Ovary (tissue), 9 donors: Measurements from ENCODE around the gene CTNNBIP1. TPM values are rescaled to one million over a fixed set of nuclear protein-coding genes. Genes with fewer than 3 reads are reported as not detected.

ENCODE experiments used
- DNase-seq, 5 donors: peaks; one replicate each; pipeline ENCODE4 v3.0.0-alpha.2; 2019 to 2020
- H3K27ac ChIP-seq, 2 donors: fragments of 200-600 bp; one replicate each; pipeline versions ENCODE4 v1.5.1 to v1.8.0; 2019 to 2022
- H3K27me3 ChIP-seq: fragments of 200-600 bp; one replicate; pipeline ENCODE4 v1.8.0; 2022
- H3K36me3 ChIP-seq: fragments of 200-600 bp; sonication (generic); one replicate; pipeline ENCODE4 v1.5.1; 2019
- H3K4me1 ChIP-seq: one replicate; pipeline ENCODE4 v1.8.1; 2013; ENCODE audit warnings: mild to moderate bottlenecking, moderate library complexity; ENCODE audit not compliant: insufficient read depth
- H3K4me3 ChIP-seq: fragments of 200-600 bp; sonication (generic); one replicate; pipeline ENCODE4 v1.5.1; 2017
- H3K9me3 ChIP-seq, 2 donors: fragments of 200-600 bp in 1 of 2; sonication (generic) in 1 of 2; one replicate each; pipeline versions ENCODE4 v1.5.1 to v1.8.1; 2013 to 2019; ENCODE audit warnings: mild to moderate bottlenecking in 1 of 2, moderate library complexity in 1 of 2
- EP300 ChIP-seq: sonication (generic); formaldehyde crosslinking; IDR thresholded peaks from one replicate; pipeline ENCODE4 v1.6.1; 2017; ENCODE audit warnings: antibody characterized with exemption
- POLR2A ChIP-seq: fragments of 450-650 bp; IDR thresholded peaks from one replicate; pipeline ENCODE4 v1.6.1; 2017; ENCODE audit warnings: antibody characterized with exemption, mild to moderate bottlenecking, moderate library complexity
- WGBS, 3 donors: extraction: QIAGEN DNeasy Blood & Tissue Kit in 1 of 3; methylation state at CpG; one replicate each; pipeline versions ENCODE4 v1.1.5 to v1.1.7; 2013 to 2017; 5-methylcytosine and 5-hydroxymethylcytosine counted together
- intact Hi-C, 4 donors: fragments of 100-400 bp; cut with DNase I; formaldehyde crosslinking; loops; one replicate each; pipeline versions ENCODE4 v1.11.0 to v1.15.1; 2022 to 2023
- polyA plus RNA-seq, 2 donors: library from polyadenylated mRNA; stranded (reverse); fragments of 200-250 nt in 1 of 2; fragments of 350-450 nt in 1 of 2; fragmentation: Illumina TruSeq in 1 of 2; extraction: RNeasy Lipid Tissue Mini Kit (QIAGEN cat#74804) in 1 of 2; gene quantifications; one replicate each; pipeline ENCODE4 v1.2.3, GENCODE V29; 2013 to 2014
- total RNA-seq, 7 donors: library from RNA; depleted of rRNA in 2 of 7; stranded (reverse); fragments of >200 nt in 2 of 7; fragmentation: NEBNext Ultra II Directional in 3 of 7; extraction: Animal tissue kit (Norgen Biotek cat#: 25700) in 3 of 7; gene quantifications; one replicate each; pipeline versions ENCODE4 v1.1.0 to v1.2.4, GENCODE V29; 2016 to 2023
- TF ChIP-seq, protein P1 (sequence below), 3 donors: fragments of 450-650 bp in 2 of 3; fragments of 200-600 bp in 1 of 3; IDR thresholded peaks; one replicate each; pipeline versions ENCODE4 v1.5.1 to v1.8.0; 2016 to 2022; ENCODE audit warnings: antibody characterized with exemption in 3 of 3, mild to moderate bottlenecking in 1 of 3
- donor health status: DM: no; HTN: no; CAD: no; lungs with moderate emphysema.
- donor health status: DM: no; HTN: no; CAD: no.
- donor health status: Bipolar disorder and iron deficiency.
- donor health status: DM: yes; HTN: yes; CAD: no.
- donor health status: DM: no; HTN: no; CAD: no.
- donor health status: DM: yes; HTN: yes; CAD: no.

CTNNBIP1 gene
- total and polyA plus RNA-seq, 9 donors = 10.4 to 28.5 (median 20.7) TPM

DNA sequence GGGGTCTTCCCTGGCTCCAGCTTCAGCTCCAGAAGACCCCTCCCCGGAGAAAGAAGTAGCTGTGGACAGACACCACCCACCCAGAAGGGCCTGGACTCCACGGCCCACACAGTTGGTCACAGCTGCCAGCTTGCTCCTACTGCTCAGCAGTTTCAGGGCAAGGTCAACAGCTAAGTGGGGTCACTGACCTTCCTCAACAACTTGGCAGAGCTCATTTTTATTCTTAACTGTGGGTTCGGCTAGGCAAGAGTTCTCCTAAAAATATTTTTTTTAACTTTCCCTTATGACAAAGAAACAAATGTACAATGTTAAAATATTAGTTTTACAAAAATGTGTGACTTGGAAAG lies 41.9 kb downstream of the CTNNBIP1 start:
- no peak for DNase-seq
- WGBS, 3 donors = 12 to 39% (median 17%) methylated on average over 3 of the region's 3 CpGs
- no peaks in the 10 kb centered on the region for H3K36me3 ChIP-seq

DNA sequence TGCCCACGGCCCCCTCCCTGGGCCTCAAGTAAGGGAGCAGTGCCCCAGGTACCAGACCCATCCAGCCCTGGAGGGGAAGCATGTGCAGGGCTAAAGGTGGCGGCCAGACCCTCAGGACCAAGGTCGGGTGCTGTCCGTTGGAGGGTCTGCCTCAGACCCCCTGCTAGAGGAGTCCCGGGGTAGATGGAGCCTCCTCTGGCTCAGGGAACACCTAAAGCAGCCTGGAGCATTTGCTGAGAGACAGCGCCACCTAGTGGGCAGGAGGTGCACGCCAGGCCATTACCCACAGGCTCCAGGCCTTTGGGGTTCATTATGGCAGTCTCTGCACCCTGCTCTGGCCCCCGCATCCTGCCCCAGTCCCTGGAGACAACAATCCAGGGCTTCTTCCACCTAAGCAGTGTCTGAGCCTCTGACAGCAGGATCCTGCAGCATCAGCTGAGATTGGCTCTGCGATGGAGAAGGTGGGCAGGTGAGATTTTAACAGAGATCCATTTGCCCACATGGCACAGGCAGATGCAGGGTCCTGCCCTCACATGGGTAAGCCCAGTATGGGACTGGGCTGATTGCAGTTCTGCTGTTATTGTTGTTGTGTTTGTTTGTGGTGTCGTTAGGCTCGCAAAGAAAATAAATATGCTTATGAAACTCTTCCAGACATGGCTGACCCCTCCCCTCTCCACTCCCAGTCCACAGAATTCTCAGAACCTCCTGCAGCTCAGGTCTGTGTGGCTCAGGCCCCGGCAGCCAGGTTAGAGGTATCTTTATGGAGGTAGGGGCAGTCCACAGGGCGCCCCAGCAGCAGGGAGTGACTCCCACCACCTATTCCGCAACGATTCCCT lies 42.4 kb downstream of the CTNNBIP1 start:
- peak; percentile 74 to 89 (median 87) for DNase-seq
- WGBS, 3 donors = 42 to 47% (median 44%) methylated on average over 15 of the region's 15 CpGs
- Histone ChIP-seq H3K27me3 (no peaks in the 10 kb centered on the region), H3K36me3 (no peaks in the 10 kb centered on the region), H3K4me3 (no peak overlapping the region), H3K9me3 (no peaks in the 10 kb centered on the region), H3K4me1 (peaks cover 8% of the 10 kb centered on the region), H3K27ac (no peak overlapping the region)
- TF ChIP-seq POLR2A = no peak
- TF ChIP-seq, protein P1, sequence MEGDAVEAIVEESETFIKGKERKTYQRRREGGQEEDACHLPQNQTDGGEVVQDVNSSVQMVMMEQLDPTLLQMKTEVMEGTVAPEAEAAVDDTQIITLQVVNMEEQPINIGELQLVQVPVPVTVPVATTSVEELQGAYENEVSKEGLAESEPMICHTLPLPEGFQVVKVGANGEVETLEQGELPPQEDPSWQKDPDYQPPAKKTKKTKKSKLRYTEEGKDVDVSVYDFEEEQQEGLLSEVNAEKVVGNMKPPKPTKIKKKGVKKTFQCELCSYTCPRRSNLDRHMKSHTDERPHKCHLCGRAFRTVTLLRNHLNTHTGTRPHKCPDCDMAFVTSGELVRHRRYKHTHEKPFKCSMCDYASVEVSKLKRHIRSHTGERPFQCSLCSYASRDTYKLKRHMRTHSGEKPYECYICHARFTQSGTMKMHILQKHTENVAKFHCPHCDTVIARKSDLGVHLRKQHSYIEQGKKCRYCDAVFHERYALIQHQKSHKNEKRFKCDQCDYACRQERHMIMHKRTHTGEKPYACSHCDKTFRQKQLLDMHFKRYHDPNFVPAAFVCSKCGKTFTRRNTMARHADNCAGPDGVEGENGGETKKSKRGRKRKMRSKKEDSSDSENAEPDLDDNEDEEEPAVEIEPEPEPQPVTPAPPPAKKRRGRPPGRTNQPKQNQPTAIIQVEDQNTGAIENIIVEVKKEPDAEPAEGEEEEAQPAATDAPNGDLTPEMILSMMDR (IDR thresholded peaks at IDR 0.05) = peak; percentile 93 to 95 (median 93)
- intact Hi-C loops = loop anchor here (1.0 to 10.0 kb wide), 7 partner anchors 83 to 243 kb away; no protein-coding TSS in a partner anchor

More for the DNA sequence above, 41.9 kb downstream of the CTNNBIP1 start:
- TF ChIP-seq, protein P1 (IDR thresholded peaks at IDR 0.05) = no peak
- TF ChIP-seq POLR2A (no peak), EP300 (no peak)
- intact Hi-C loops = loop anchor here in 3 of 4 donors (5.0 to 10.0 kb wide), 3 partner anchors 83 to 166 kb away; no protein-coding TSS in a partner anchor
- H3K27ac ChIP-seq = no peak overlapping the region
- H3K4me1 ChIP-seq = peaks cover 5% of the 10 kb centered on the region
- no peaks in the 10 kb centered on the region for H3K27me3 ChIP-seq
- no peak overlapping the region for H3K4me3 ChIP-seq
- H3K9me3 ChIP-seq = no peaks in the 10 kb centered on the region

DNA sequence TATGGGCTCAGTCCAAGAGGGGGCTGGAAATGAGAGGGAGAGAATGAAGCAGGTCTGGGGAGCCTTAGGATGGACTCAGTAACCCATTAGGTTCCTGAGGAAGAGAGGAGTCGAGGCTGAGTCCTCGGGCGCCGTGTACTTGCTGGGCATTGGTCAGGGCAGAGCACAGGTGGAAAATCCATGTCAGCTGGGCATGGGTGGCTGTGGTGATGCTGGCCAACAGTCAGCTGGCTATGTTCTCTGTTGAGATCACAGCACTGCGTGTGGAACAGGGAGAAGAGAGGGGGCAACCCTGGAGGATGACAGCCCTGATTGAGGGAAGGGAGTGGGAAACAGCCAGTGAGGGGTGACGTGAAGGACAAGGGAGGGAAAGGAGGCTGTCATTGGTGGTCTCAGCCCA lies 43.2 kb downstream of the CTNNBIP1 start:
- WGBS, 3 donors = 92 to 96% (median 95%) methylated on average over 6 of the region's 6 CpGs
- intact Hi-C loops = loop anchor here (1.0 to 10.0 kb wide), 7 partner anchors 82 to 242 kb away; no protein-coding TSS in a partner anchor
- Histone ChIP-seq H3K4me3 (no peak overlapping the region), H3K4me1 (peaks cover 9% of the 10 kb centered on the region), H3K36me3 (no peaks in the 10 kb centered on the region), H3K27me3 (no peaks in the 10 kb centered on the region), H3K27ac (no peak overlapping the region), H3K9me3 (no peaks in the 10 kb centered on the region)
- TF ChIP-seq, protein P1 (IDR thresholded peaks at IDR 0.05) = no peak
- TF ChIP-seq EP300 (no peak), POLR2A (no peak)
- DNase-seq = no peak

DNA sequence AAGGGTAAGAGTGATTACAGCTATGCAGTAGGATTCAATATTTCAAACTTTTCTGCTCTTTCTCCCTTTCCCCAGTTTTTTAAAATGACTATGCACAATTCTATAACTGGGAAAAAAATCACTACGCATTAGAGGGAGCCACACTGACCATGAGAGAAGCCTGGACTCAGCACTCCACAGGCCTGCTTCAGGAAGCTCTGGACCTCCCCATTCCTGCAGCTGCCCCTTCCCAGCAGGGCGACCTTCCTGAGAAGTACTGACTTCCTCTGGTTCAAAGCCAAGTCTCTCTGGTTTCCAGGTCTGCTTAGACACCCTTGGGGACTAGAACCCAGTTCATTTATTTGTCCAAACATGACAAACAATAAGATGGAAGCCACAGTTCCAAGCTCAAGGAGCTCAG lies 44.3 kb downstream of the CTNNBIP1 start:
- Histone ChIP-seq H3K4me1 (peaks cover 9% of the 10 kb centered on the region), H3K36me3 (no peaks in the 10 kb centered on the region), H3K27ac (no peak overlapping the region), H3K4me3 (no peak overlapping the region), H3K27me3 (no peaks in the 10 kb centered on the region), H3K9me3 (no peaks in the 10 kb centered on the region)
- no peak for DNase-seq
- intact Hi-C loops = loop anchor here in 3 of 4 donors (2.0 to 10.0 kb wide), 6 partner anchors 81 to 241 kb away; no protein-coding TSS in a partner anchor
- TF ChIP-seq POLR2A (no peak), EP300 (no peak)
- TF ChIP-seq, protein P1 (IDR thresholded peaks at IDR 0.05) = no peak
- WGBS, 3 donors = 86 to 89% (median 87%) methylated on average over 2 of the region's 2 CpGs
